ENCODE data around the gene DDX11.
"Not testable (repeated sequence)": the region's sequence is repeated elsewhere in the genome, so short reads cannot be mapped to it uniquely, and the experiment has no call there.

DNA sequence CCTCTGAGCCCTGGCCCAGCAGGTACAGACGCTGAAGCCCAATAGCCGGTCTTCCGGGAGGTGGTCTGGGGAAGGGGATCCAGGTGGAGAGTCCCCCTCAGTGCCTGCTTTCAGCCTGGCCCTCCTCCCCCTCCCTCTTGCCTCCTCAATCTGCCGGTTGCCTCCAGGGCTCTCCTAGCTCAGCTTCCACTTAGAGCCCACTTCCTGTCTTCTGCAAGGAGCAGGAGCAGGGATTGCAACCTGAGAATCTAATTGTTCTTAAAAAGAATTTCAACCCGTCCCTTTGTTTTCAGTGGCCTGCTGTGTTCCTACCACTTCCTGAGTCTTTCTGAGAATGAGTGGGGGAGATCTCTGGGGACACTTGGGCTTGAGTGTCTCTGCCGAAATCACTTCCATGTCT lies 6.6 kb downstream of the DDX11 start:
- not testable (repeated sequence) for TF ChIP-seq POLR2AphosphoS5 (IDR thresholded peaks at IDR 0.05; ENCODE audit: borderline replicate concordance, low read depth, low read length); EZH2 (IDR thresholded peaks at IDR 0.05)

Data from SK-N-MC (cell line).